ENCODE results near the gene SPARCL1.

Gene SPARCL1

GRCh38 chr4:87541521-87541920 lies 12.3 kb upstream of the SPARCL1 start:
- DNase-seq (ENCODE audit: insufficient read length, low spot score) (no peak), FAIRE-seq (no peak)
- no peak for TF ChIP-seq CTCF (IDR thresholded peaks at IDR 0.05; ENCODE audit: insufficient read depth, missing control alignments)

GRCh38 chr4:87540146-87541058 lies 11.2 kb upstream of the SPARCL1 start:
- TF ChIP-seq CTCF (IDR thresholded peaks at IDR 0.05; ENCODE audit: insufficient read depth, missing control alignments), result no peak
- DNase-seq (ENCODE audit: insufficient read length, low spot score), result no peak
- FAIRE-seq, result no peak

GRCh38 chr4:87532907-87533306 lies 3.7 kb upstream of the SPARCL1 start:
- FAIRE-seq (no peak), DNase-seq (ENCODE audit: insufficient read length, low spot score) (no peak)
- TF ChIP-seq CTCF (IDR thresholded peaks at IDR 0.05; ENCODE audit: insufficient read depth, missing control alignments), result no peak

- no peak for TF ChIP-seq CTCF (IDR thresholded peaks at IDR 0.05; ENCODE audit: insufficient read depth, missing control alignments)
- FAIRE-seq, result no peak
- no peak for DNase-seq (ENCODE audit: insufficient read length, low spot score)
Observed at GRCh38 chr4:87532109-87532508, 2.9 kb upstream of the SPARCL1 start.

- FAIRE-seq (no peak), DNase-seq (ENCODE audit: insufficient read length, low spot score) (no peak)
- TF ChIP-seq CTCF (IDR thresholded peaks at IDR 0.05; ENCODE audit: insufficient read depth, missing control alignments), result no peak
Observed at GRCh38 chr4:87531621-87532020, 2.4 kb upstream of the SPARCL1 start.

- no peak for FAIRE-seq
- DNase-seq (ENCODE audit: insufficient read length, low spot score), result no peak
- TF ChIP-seq CTCF (IDR thresholded peaks at IDR 0.05; ENCODE audit: insufficient read depth, missing control alignments), result no peak
Observed at GRCh38 chr4:87530868-87531267, 1.7 kb upstream of the SPARCL1 start.

GRCh38 chr4:87530229-87530628 lies 1.1 kb upstream of the SPARCL1 start:
- TF ChIP-seq CTCF (IDR thresholded peaks at IDR 0.05; ENCODE audit: insufficient read depth, missing control alignments), result no peak
- FAIRE-seq (no peak), DNase-seq (ENCODE audit: insufficient read length, low spot score) (no peak)
